ENCODE data around the gene ACP5. TPM values are rescaled to one million over a fixed set of nuclear protein-coding genes. Genes with fewer than 3 reads are reported as not detected.

The ACP5 gene
- total RNA-seq, 1 experiment from 2014 or later = not detected

DNA sequence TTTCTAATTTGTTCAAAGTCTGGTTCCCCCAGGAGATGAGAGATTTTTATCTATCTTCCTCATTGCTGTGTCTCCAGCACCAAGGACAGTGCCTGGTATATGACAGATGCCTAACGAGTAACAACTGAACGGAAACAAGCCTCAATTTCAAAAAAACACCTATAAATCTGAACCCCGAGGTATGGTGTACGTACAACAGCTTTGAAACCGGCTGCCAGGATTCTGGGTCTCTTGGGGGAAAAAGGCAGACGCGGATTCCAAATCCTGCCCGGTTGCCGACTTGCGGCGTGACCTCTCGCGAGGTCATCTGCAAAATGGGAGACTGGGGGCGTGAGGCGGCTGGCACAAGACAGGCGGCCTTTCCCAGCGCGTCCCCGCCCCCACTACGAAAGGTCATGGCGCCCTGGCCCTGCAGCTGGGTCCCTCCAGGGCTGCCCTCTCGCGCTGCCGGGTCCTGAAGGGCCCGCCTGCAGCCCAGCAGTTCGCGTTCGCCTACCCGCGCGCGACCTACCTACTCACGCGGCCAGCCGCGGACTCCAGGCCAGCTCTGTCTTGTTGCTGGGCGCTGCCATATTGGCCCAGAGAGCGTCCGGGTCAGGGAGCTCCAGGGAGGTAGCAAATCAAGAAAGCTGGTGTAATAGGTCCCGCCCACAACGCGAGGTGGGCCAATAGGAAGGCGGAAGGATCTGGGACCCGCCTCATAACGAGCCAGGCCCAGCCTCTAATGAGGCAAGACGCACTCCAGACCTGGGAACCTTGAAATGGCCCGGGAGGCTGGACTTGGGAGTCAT is 48.7 kb downstream of the ACP5 start, which contains the start of gene ECSIT:
Gene ECSIT, minus strand, starts transcription at position 584 of the 791 bp plus-strand sequence. CDS start 9,964 bp downstream, outside the sequence.
- peak within 1 kb of the TSS; percentile 90 for H3K4me3 ChIP-seq (ENCODE audit: low read length)
- ChIA-PET POLR2A (ENCODE audit: unreplicated experiment) (interaction anchor here (0.6 to 1.4 kb wide), 2 partner anchors 30 to 93 kb away, joined by 5 to 21 read pairs; partner anchors contain the start of genes ELOF1, ODAD3 and PRKCSH), CTCF (interaction anchor here (0.5 to 1.4 kb wide), 3 partner anchors 30 to 239 kb away, joined by 3 to 8 read pairs (median 7); partner anchors contain the start of genes ELOF1 and PRKCSH)
- no peaks in the 10 kb centered on the region for H3K27me3 ChIP-seq (ENCODE audit: low read length)
- intact Hi-C loops (cut with micrococcal nuclease) = loop anchor here (2.0 kb wide), 2 partner anchors 24 to 30 kb away; partner anchors contain the start of genes ELOF1 and ZNF653
- H3K9me2 ChIP-seq (replicated peaks; ENCODE audit: low read length) = no peaks in the 10 kb centered on the region
- TSS peak; percentile 73 for BruUV-seq (replicated peaks)
- H2AFZ ChIP-seq (ENCODE audit: low read length) = peak within 1 kb of the TSS; percentile 80
- no peaks in the 10 kb centered on the region for H3K9me3 ChIP-seq (ENCODE audit: low read length)
- H4K20me1 ChIP-seq (ENCODE audit: low read length) = no peaks in the 10 kb centered on the region
- no peak for TF ChIP-seq EZH2 (IDR thresholded peaks at IDR 0.05; ENCODE audit: low read length, unreplicated experiment)
- TF ChIP-seq, protein P1, sequence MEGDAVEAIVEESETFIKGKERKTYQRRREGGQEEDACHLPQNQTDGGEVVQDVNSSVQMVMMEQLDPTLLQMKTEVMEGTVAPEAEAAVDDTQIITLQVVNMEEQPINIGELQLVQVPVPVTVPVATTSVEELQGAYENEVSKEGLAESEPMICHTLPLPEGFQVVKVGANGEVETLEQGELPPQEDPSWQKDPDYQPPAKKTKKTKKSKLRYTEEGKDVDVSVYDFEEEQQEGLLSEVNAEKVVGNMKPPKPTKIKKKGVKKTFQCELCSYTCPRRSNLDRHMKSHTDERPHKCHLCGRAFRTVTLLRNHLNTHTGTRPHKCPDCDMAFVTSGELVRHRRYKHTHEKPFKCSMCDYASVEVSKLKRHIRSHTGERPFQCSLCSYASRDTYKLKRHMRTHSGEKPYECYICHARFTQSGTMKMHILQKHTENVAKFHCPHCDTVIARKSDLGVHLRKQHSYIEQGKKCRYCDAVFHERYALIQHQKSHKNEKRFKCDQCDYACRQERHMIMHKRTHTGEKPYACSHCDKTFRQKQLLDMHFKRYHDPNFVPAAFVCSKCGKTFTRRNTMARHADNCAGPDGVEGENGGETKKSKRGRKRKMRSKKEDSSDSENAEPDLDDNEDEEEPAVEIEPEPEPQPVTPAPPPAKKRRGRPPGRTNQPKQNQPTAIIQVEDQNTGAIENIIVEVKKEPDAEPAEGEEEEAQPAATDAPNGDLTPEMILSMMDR (conservative IDR thresholded peaks at IDR 0.05; ENCODE audit: low read depth, low read length) = no peak
- TF ChIP-seq EZH2phosphoT487 (IDR thresholded peaks at IDR 0.05; ENCODE audit: borderline replicate concordance, low read length) = no peak
- peak within 1 kb of the TSS; percentile 83 for H3K9ac ChIP-seq (ENCODE audit: low read length)
- no peaks in the 10 kb centered on the region for H3F3A ChIP-seq (ENCODE audit: low read length, unreplicated experiment)
- peak; percentile 99 for DNase-seq
- H3K4me1 ChIP-seq (ENCODE audit: insufficient read depth, low read length) = peaks cover 25% of the 10 kb centered on the region
- peaks cover 3% of the 10 kb centered on the region; the same call in 1 of the 2 replicates for H3K36me3 ChIP-seq (ENCODE audit: low read depth, low read length)
- peak; percentile 96 for ATAC-seq
- peaks cover 24% of the 10 kb centered on the region for H3K79me2 ChIP-seq (ENCODE audit: low read length)
- peak within 1 kb of the TSS; percentile 81 for H3K27ac ChIP-seq (ENCODE audit: low read length)
- peak within 1 kb of the TSS; percentile 90 for H3K4me2 ChIP-seq (ENCODE audit: low read length)

Other genes starting within 250 kb of the ACP5 start
- 34.4 and 37.9 TPM in 2 replicates for gene RAB3D, start 238.0 kb downstream of the ACP5 start, total RNA-seq (2014; rRNA removed)
- 202 and 224 TPM in 2 replicates for gene TMEM205, start 231.4 kb downstream of the ACP5 start, total RNA-seq (2014; rRNA removed)
- 10.3 and 14.5 TPM in 2 replicates for gene CCDC159, start 231.1 kb downstream of the ACP5 start, total RNA-seq (2014; rRNA removed)
- gene PLPPR2, start 222.2 kb downstream of the ACP5 start, total RNA-seq (2014; rRNA removed) = 38.0 and 51.2 TPM in 2 replicates
- 5.2 and 6.1 TPM in 2 replicates for gene SWSAP1, start 203.0 kb downstream of the ACP5 start, total RNA-seq (2014; rRNA removed)
- 23.0 and 23.2 TPM in 2 replicates for gene EPOR, start 193.3 kb downstream of the ACP5 start, total RNA-seq (2014; rRNA removed)
- gene RGL3, start 158.3 kb downstream of the ACP5 start, total RNA-seq (2014; rRNA removed) = 23.5 and 24.2 TPM in 2 replicates
- 0.52 and 3.9 TPM in 2 replicates for gene ODAD3, start 142.5 kb downstream of the ACP5 start, total RNA-seq (2014; rRNA removed)
- 222 and 266 TPM in 2 replicates for gene PRKCSH, start 142.0 kb downstream of the ACP5 start, total RNA-seq (2014; rRNA removed)
- not detected in 2 replicates for gene ELAVL3, start 96.6 kb downstream of the ACP5 start, total RNA-seq (2014; rRNA removed)
- 14.2 and 16.2 TPM in 2 replicates for gene ZNF653, start 71.8 kb downstream of the ACP5 start, total RNA-seq (2014; rRNA removed)
- gene ECSIT, start 48.5 kb downstream of the ACP5 start, total RNA-seq (2014; rRNA removed) = 126 and 156 TPM in 2 replicates
- gene CNN1, start 38.8 kb downstream of the ACP5 start, total RNA-seq (2014; rRNA removed) = 0.77 TPM in 1 of 2 replicates, not detected in the other
- 91.9 and 105 TPM in 2 replicates for gene ELOF1, start 18.4 kb downstream of the ACP5 start, total RNA-seq (2014; rRNA removed)
- gene ZNF627, start 19.8 kb upstream of the ACP5 start, total RNA-seq (2014; rRNA removed) = 8.5 and 14.2 TPM in 2 replicates
- gene ZNF823, start 161.3 kb upstream of the ACP5 start, total RNA-seq (2014; rRNA removed) = 5.1 and 5.6 TPM in 2 replicates
- 6.9 and 8.0 TPM in 2 replicates for gene ZNF441, start 189.4 kb upstream of the ACP5 start, total RNA-seq (2014; rRNA removed)
- gene ZNF491, start 220.9 kb upstream of the ACP5 start, total RNA-seq (2014; rRNA removed) = 0.17 and 0.47 TPM in 2 replicates
- 11.6 and 11.9 TPM in 2 replicates for gene ZNF440, start 236.6 kb upstream of the ACP5 start, total RNA-seq (2014; rRNA removed)

All from PC-3 (cell line).